PC-3 (cell line): ENCODE results near the gene NOX3. TPM values are rescaled to one million over a fixed set of nuclear protein-coding genes. Genes with fewer than 3 reads are reported as not detected.
"Not testable (repeated sequence)": the region's sequence is repeated elsewhere in the genome, so short reads cannot be mapped to it uniquely, and the experiment has no call there.

ENCODE experiments used
- ATAC-seq: fragments of 200-7000 bp; cut with Tn5 transposase; 2 replicates; pipeline ENCODE4 v1.9.1; 2020; ENCODE audit warnings: mild to moderate bottlenecking, moderate library complexity
- BruUV-seq: library from RNA; stranded (reverse); fragments of 400-500 nt; replicated peaks from 2 replicates; lab custom pipeline; 2021; lab: Mats Ljungman, UMichigan
- CTCF ChIA-PET: fragments of 300-600 bp; sonication (Branson Sonifier 250); formaldehyde crosslinking; loops from one replicate; lab custom pipeline; 2022; ENCODE audit warnings: antibody characterized with exemption; lab: Charles Lee
- POLR2A ChIA-PET: fragments of 300-600 bp; sonication (Branson Sonifier 250); formaldehyde crosslinking; loops from one replicate; lab custom pipeline; 2022; ENCODE audit warnings: antibody characterized with exemption; ENCODE audit not compliant: unreplicated experiment; lab: Charles Lee
- DNase-seq: peaks from one replicate; pipeline ENCODE4 v3.0.0-alpha.2; 2015
- H2AFZ ChIP-seq: fragments of 300-600 bp; sonication (generic); 2 replicates; pipeline ENCODE4 v1.6.0; 2016; ENCODE audit warnings: antibody characterized with exemption, low read length
- H3F3A ChIP-seq: fragments of 300-600 bp; sonication (generic); one replicate; pipeline ENCODE4 v1.6.0; 2017; ENCODE audit warnings: antibody characterized with exemption, low read length, control low read depth, mild to moderate bottlenecking; ENCODE audit not compliant: unreplicated experiment
- H3K27ac ChIP-seq: fragments of 300-600 bp; sonication (generic); 2 replicates; pipeline ENCODE4 v1.5.1; 2016; ENCODE audit warnings: mild to moderate bottlenecking, low read length
- H3K27me3 ChIP-seq: fragments of 300-600 bp; sonication (generic); 2 replicates; pipeline ENCODE4 v1.6.1; 2016; ENCODE audit warnings: low read length, mixed read lengths
- H3K36me3 ChIP-seq: fragments of 300-600 bp; sonication (generic); 2 replicates; pipeline ENCODE4 v1.6.1; 2016; ENCODE audit warnings: low read depth, mixed run types, low read length, mixed read lengths
- H3K4me1 ChIP-seq: fragments of 300-600 bp; sonication (generic); 2 replicates; pipeline ENCODE4 v1.5.1; 2016; ENCODE audit warnings: low read length; ENCODE audit not compliant: insufficient read depth
- H3K4me2 ChIP-seq: fragments of 300-600 bp; sonication (generic); 2 replicates; pipeline ENCODE4 v1.6.0; 2016; ENCODE audit warnings: low read length
- H3K4me3 ChIP-seq: fragments of 300-600 bp; sonication (generic); 2 replicates; pipeline ENCODE4 v1.5.1; 2016; ENCODE audit warnings: mild to moderate bottlenecking, low read length, mixed read lengths
- H3K79me2 ChIP-seq: fragments of 300-600 bp; sonication (generic); 2 replicates; pipeline ENCODE4 v1.6.1; 2017; ENCODE audit warnings: low read length, mixed read lengths
- H3K9ac ChIP-seq: fragments of 300-600 bp; sonication (generic); 2 replicates; pipeline ENCODE4 v1.6.0; 2016; ENCODE audit warnings: mild to moderate bottlenecking, low read length
- H3K9me2 ChIP-seq: fragments of 300-600 bp; sonication (generic); replicated peaks from 2 replicates; pipeline ENCODE4 v1.6.1; 2016; ENCODE audit warnings: mixed run types, low read length, mixed read lengths
- H3K9me3 ChIP-seq: fragments of 300-600 bp; sonication (generic); 2 replicates; pipeline ENCODE4 v1.6.1; 2016; ENCODE audit warnings: low read length, mixed read lengths
- H4K20me1 ChIP-seq: fragments of 300-600 bp; sonication (generic); 2 replicates; pipeline ENCODE4 v1.6.1; 2016; ENCODE audit warnings: low read length, mixed read lengths
- CTCF ChIP-seq: fragments of 300-600 bp; sonication (generic); conservative IDR thresholded peaks from 2 replicates; pipeline ENCODE4 v1.5.1; 2017; ENCODE audit warnings: antibody characterized with exemption, low read depth, mild to moderate bottlenecking, low read length
- EZH2 ChIP-seq: fragments of 300-600 bp; sonication (generic); IDR thresholded peaks from one replicate; pipeline ENCODE4 v1.6.1; 2017; ENCODE audit warnings: antibody characterized with exemption, mild to moderate bottlenecking, low read length; ENCODE audit not compliant: unreplicated experiment
- EZH2phosphoT487 ChIP-seq: fragments of 300-600 bp; sonication (generic); IDR thresholded peaks from 2 replicates; pipeline ENCODE4 v1.6.1; 2018; ENCODE audit warnings: mild to moderate bottlenecking, antibody characterized with exemption, low read length, borderline replicate concordance
- intact Hi-C: fragments of 100-400 bp; cut with micrococcal nuclease; formaldehyde crosslinking; loops from 2 replicates; pipeline ENCODE4 v1.9.0; 2023
- total RNA-seq: library from RNA; depleted of rRNA; stranded (reverse); fragments of >200 nt; gene quantifications from 2 replicates; pipeline ENCODE4 v1.2.3, GENCODE V29; 2014

NOX3 gene
- total RNA-seq, 1 experiment from 2014 or later = not detected

DNA sequence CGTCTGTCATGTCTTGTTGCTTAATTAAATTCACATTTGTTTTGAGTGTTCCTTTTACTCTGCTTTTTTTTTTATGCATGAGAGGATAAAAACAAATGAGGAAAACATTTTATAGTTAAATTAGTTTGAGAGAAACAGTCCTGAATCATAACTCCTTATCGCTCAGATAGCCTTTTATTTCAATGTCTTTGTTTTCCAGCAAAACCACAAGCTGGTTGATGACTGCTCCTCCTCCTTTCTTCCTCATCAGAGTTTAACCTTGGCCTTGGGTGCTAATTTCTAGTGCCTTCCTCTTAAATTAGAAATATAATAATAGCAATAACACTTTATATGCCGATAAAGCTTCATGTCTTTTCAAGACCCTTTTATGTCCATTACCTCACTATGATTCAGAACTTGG lies 3.1 kb downstream of the NOX3 start:
- H3K9me3 ChIP-seq = no peaks in the 10 kb centered on the region
- H3K79me2 ChIP-seq = no peaks in the 10 kb centered on the region
- DNase-seq (no peak), ATAC-seq (no peak; the same call in 1 of the 2 replicates)
- no peak overlapping the region for H3K4me3 ChIP-seq
- H3K27ac ChIP-seq = no peak overlapping the region
- ChIA-PET CTCF (no interaction called here), POLR2A (interaction anchor here (0.7 kb wide), 1 partner anchor 41 kb away, joined by 4 read pairs; no protein-coding TSS in a partner anchor)
- intact Hi-C loops = loop anchor here (1.0 to 5.0 kb wide), 2 partner anchors 8 to 40 kb away; no protein-coding TSS in a partner anchor
- H3F3A ChIP-seq = no peaks in the 10 kb centered on the region
- TF ChIP-seq CTCF (no peak), EZH2 (no peak), EZH2phosphoT487 (no peak)
- H3K9me2 ChIP-seq = no peaks in the 10 kb centered on the region
- no peak overlapping the region for H2AFZ ChIP-seq
- H4K20me1 ChIP-seq = no peaks in the 10 kb centered on the region
- H3K9ac ChIP-seq = no peak overlapping the region
- H3K36me3 ChIP-seq = no peaks in the 10 kb centered on the region
- no peaks in the 10 kb centered on the region for H3K27me3 ChIP-seq
- no peaks in the 10 kb centered on the region for H3K4me1 ChIP-seq
- BruUV-seq = no TSS peak
- no peak overlapping the region for H3K4me2 ChIP-seq

GRCh38 chr6:155451530-155451929 lies 4.1 kb downstream of the NOX3 start:
- POLR2A ChIA-PET, H3F3A ChIP-seq, DNase-seq, H3K9me2 ChIP-seq, CTCF ChIA-PET, ATAC-seq, H3K4me2 ChIP-seq, H3K9ac ChIP-seq, H3K27me3 ChIP-seq, H3K9me3 ChIP-seq, H4K20me1 ChIP-seq, H3K27ac ChIP-seq, H3K36me3 ChIP-seq, H3K4me3 ChIP-seq, H2AFZ ChIP-seq, H3K79me2 ChIP-seq, BruUV-seq, H3K4me1 ChIP-seq: not testable (repeated sequence)
- intact Hi-C loops = loop anchor here (5.0 kb wide), 1 partner anchor 41 kb away; no protein-coding TSS in a partner anchor

GRCh38 chr6:155450240-155450581 lies 5.4 kb downstream of the NOX3 start:
- intact Hi-C loops = loop anchor here (5.0 kb wide), 1 partner anchor 42 kb away; no protein-coding TSS in a partner anchor
- Histone ChIP-seq H2AFZ (no peak overlapping the region), H3K9me2 (no peaks in the 10 kb centered on the region), H3F3A (no peaks in the 10 kb centered on the region), H3K79me2 (no peaks in the 10 kb centered on the region), H3K4me1 (no peaks in the 10 kb centered on the region), H3K9ac (no peak overlapping the region), H3K36me3 (no peaks in the 10 kb centered on the region), H3K27ac (no peak overlapping the region), H3K27me3 (no peaks in the 10 kb centered on the region), H3K4me2 (no peak overlapping the region), H3K4me3 (no peak overlapping the region), H3K9me3 (no peaks in the 10 kb centered on the region), H4K20me1 (no peaks in the 10 kb centered on the region)
- no peak for TF ChIP-seq EZH2phosphoT487
- no peak for TF ChIP-seq CTCF
- no peak for TF ChIP-seq EZH2
- no peak for ATAC-seq
- ChIA-PET CTCF (no interaction called here), POLR2A (no interaction called here)
- no TSS peak for BruUV-seq
- DNase-seq = no peak
